ENCODE data around the gene CDK5RAP2. TPM values are rescaled to one million over a fixed set of nuclear protein-coding genes. Genes with fewer than 3 reads are reported as not detected.
"Not testable (repeated sequence)": the region's sequence is repeated elsewhere in the genome, so short reads cannot be mapped to it uniquely, and the experiment has no call there.

The CDK5RAP2 gene
- total RNA-seq, 2 experiments from 2014 or later, result 51.7 to 55.9 TPM

- no peak overlapping the region for H3K4me3 Mint-ChIP-seq
- peaks cover 7% of the 10 kb centered on the region for H3K4me1 Mint-ChIP-seq
- peaks cover 21% of the 10 kb centered on the region for H3K36me3 Mint-ChIP-seq
- DNase-seq, result no peak
- no peaks in the 10 kb centered on the region for H3K9me3 Mint-ChIP-seq
- H3K27ac Mint-ChIP-seq, result no peak overlapping the region
- no peaks in the 10 kb centered on the region for H3K27me3 Mint-ChIP-seq
Measured at GRCh38 chr9:120568816-120569215, 11.2 kb downstream of the CDK5RAP2 start.

- no peak overlapping the region for H3K27ac Mint-ChIP-seq
- no peak overlapping the region for H3K4me3 Mint-ChIP-seq
- H3K9me3 Mint-ChIP-seq, result no peaks in the 10 kb centered on the region
- peaks cover 6% of the 10 kb centered on the region for H3K4me1 Mint-ChIP-seq
- peaks cover 26% of the 10 kb centered on the region for H3K36me3 Mint-ChIP-seq
- no peaks in the 10 kb centered on the region for H3K27me3 Mint-ChIP-seq
- no peak for DNase-seq
Measured at GRCh38 chr9:120567874-120568273, 12.1 kb downstream of the CDK5RAP2 start.

GRCh38 chr9:120567081-120567480 lies 12.9 kb downstream of the CDK5RAP2 start:
- H3K9me3 Mint-ChIP-seq, result no peaks in the 10 kb centered on the region
- H3K4me3 Mint-ChIP-seq, result no peak overlapping the region
- peaks cover 6% of the 10 kb centered on the region for H3K4me1 Mint-ChIP-seq
- peaks cover 28% of the 10 kb centered on the region for H3K36me3 Mint-ChIP-seq
- no peak overlapping the region for H3K27ac Mint-ChIP-seq
- H3K27me3 Mint-ChIP-seq, result no peaks in the 10 kb centered on the region
- no peak for DNase-seq

GRCh38 chr9:120564589-120564988 lies 15.4 kb downstream of the CDK5RAP2 start:
- H3K27ac Mint-ChIP-seq, result no peak overlapping the region
- H3K9me3 Mint-ChIP-seq, result no peaks in the 10 kb centered on the region
- peaks cover 26% of the 10 kb centered on the region for H3K36me3 Mint-ChIP-seq
- H3K27me3 Mint-ChIP-seq, result no peaks in the 10 kb centered on the region
- no peak overlapping the region for H3K4me3 Mint-ChIP-seq
- no peak for DNase-seq
- peaks cover 6% of the 10 kb centered on the region for H3K4me1 Mint-ChIP-seq

- H3K9me3 Mint-ChIP-seq, result no peaks in the 10 kb centered on the region
- peaks cover 11% of the 10 kb centered on the region for H3K4me1 Mint-ChIP-seq
- no peaks in the 10 kb centered on the region for H3K27me3 Mint-ChIP-seq
- DNase-seq, result no peak
- no peak overlapping the region for H3K4me3 Mint-ChIP-seq
- H3K36me3 Mint-ChIP-seq, result peaks cover 28% of the 10 kb centered on the region
- no peak overlapping the region for H3K27ac Mint-ChIP-seq
Measured at GRCh38 chr9:120562861-120563443, 17.0 kb downstream of the CDK5RAP2 start.

- Mint-ChIP-seq H3K27me3 (no peaks in the 10 kb centered on the region), H3K4me1 (peaks cover 11% of the 10 kb centered on the region), H3K36me3 (peaks cover 27% of the 10 kb centered on the region)
Measured at GRCh38 chr9:120561709-120562108, 18.3 kb downstream of the CDK5RAP2 start.

GRCh38 chr9:120559546-120559945 lies 20.4 kb downstream of the CDK5RAP2 start:
- no peak overlapping the region for H3K27ac Mint-ChIP-seq
- DNase-seq, result no peak
- H3K4me3 Mint-ChIP-seq, result no peak overlapping the region
- H3K4me1 Mint-ChIP-seq, result peaks cover 5% of the 10 kb centered on the region
- H3K9me3 Mint-ChIP-seq, result no peaks in the 10 kb centered on the region
- H3K27me3 Mint-ChIP-seq, result no peaks in the 10 kb centered on the region
- peaks cover 27% of the 10 kb centered on the region for H3K36me3 Mint-ChIP-seq

More at GRCh38 chr9:120561709-120562108, 18.3 kb downstream of the CDK5RAP2 start:
- no peaks in the 10 kb centered on the region for H3K9me3 Mint-ChIP-seq
- DNase-seq, result no peak
- H3K4me3 Mint-ChIP-seq, result no peak overlapping the region
- no peak overlapping the region for H3K27ac Mint-ChIP-seq

GRCh38 chr9:120558454-120558853 lies 21.5 kb downstream of the CDK5RAP2 start:
- Mint-ChIP-seq H3K36me3 (peaks cover 27% of the 10 kb centered on the region), H3K27me3 (no peaks in the 10 kb centered on the region), H3K27ac (peak overlapping the region; percentile 20), H3K4me3 (no peak overlapping the region), H3K9me3 (no peaks in the 10 kb centered on the region), H3K4me1 (peaks cover 5% of the 10 kb centered on the region)
- no peak for DNase-seq

GRCh38 chr9:120557205-120557604 lies 22.8 kb downstream of the CDK5RAP2 start:
- Mint-ChIP-seq H3K4me1 (peaks cover 5% of the 10 kb centered on the region), H3K9me3 (no peaks in the 10 kb centered on the region), H3K36me3 (peaks cover 31% of the 10 kb centered on the region), H3K27ac (no peak overlapping the region), H3K4me3 (no peak overlapping the region), H3K27me3 (no peaks in the 10 kb centered on the region)
- no peak for DNase-seq

GRCh38 chr9:120556775-120557174 lies 23.2 kb downstream of the CDK5RAP2 start:
- H3K27me3 Mint-ChIP-seq, result no peaks in the 10 kb centered on the region
- peaks cover 33% of the 10 kb centered on the region for H3K36me3 Mint-ChIP-seq
- DNase-seq, result no peak
- H3K4me1 Mint-ChIP-seq, result peaks cover 5% of the 10 kb centered on the region
- no peaks in the 10 kb centered on the region for H3K9me3 Mint-ChIP-seq
- H3K4me3 Mint-ChIP-seq, result no peak overlapping the region
- H3K27ac Mint-ChIP-seq, result no peak overlapping the region

- Mint-ChIP-seq H3K4me3 (no peak overlapping the region), H3K4me1 (peaks cover 5% of the 10 kb centered on the region), H3K36me3 (peaks cover 36% of the 10 kb centered on the region), H3K27ac (no peak overlapping the region), H3K27me3 (no peaks in the 10 kb centered on the region), H3K9me3 (no peaks in the 10 kb centered on the region)
- DNase-seq, result no peak
Measured at GRCh38 chr9:120555839-120556238, 24.1 kb downstream of the CDK5RAP2 start.

- H3K4me1 Mint-ChIP-seq, DNase-seq, H3K27me3 Mint-ChIP-seq, H3K9me3 Mint-ChIP-seq, H3K27ac Mint-ChIP-seq, H3K4me3 Mint-ChIP-seq: not testable (repeated sequence)
- peaks cover 33% of the 10 kb centered on the region for H3K36me3 Mint-ChIP-seq
Measured at GRCh38 chr9:120552210-120552704, 27.7 kb downstream of the CDK5RAP2 start.

GRCh38 chr9:120545701-120546550 lies 34.0 kb downstream of the CDK5RAP2 start:
- Mint-ChIP-seq H3K27me3 (no peaks in the 10 kb centered on the region), H3K9me3 (no peaks in the 10 kb centered on the region), H3K36me3 (peaks cover 32% of the 10 kb centered on the region), H3K4me3 (no peak overlapping the region), H3K4me1 (peaks cover 5% of the 10 kb centered on the region), H3K27ac (no peak overlapping the region)
- DNase-seq, result no peak

GRCh38 chr9:120544441-120544840 lies 35.5 kb downstream of the CDK5RAP2 start:
- Mint-ChIP-seq H3K36me3 (peaks cover 29% of the 10 kb centered on the region), H3K4me1 (peaks cover 4% of the 10 kb centered on the region), H3K27me3 (no peaks in the 10 kb centered on the region), H3K4me3 (no peak overlapping the region), H3K27ac (no peak overlapping the region), H3K9me3 (no peaks in the 10 kb centered on the region)
- DNase-seq, result no peak

- Mint-ChIP-seq H3K9me3 (no peaks in the 10 kb centered on the region), H3K27me3 (no peaks in the 10 kb centered on the region), H3K36me3 (peaks cover 28% of the 10 kb centered on the region), H3K27ac (no peak overlapping the region), H3K4me1 (peaks cover 4% of the 10 kb centered on the region), H3K4me3 (no peak overlapping the region)
- no peak for DNase-seq
Measured at GRCh38 chr9:120542701-120543490, 37.1 kb downstream of the CDK5RAP2 start.
